GM21526 (cell line): ENCODE measurements around the gene ARHGAP23.
"Not testable (repeated sequence)": the region's sequence is repeated elsewhere in the genome, so short reads cannot be mapped to it uniquely, and the experiment has no call there.

ENCODE experiments used
- ATAC-seq: cut with Tn5 transposase; IDR thresholded peaks from one replicate; pipeline ENCODE4 v1.9.1; 2021; ENCODE audit warnings: moderate library complexity; ENCODE audit not compliant: unreplicated experiment, low FRiP score

ARHGAP23 gene

GRCh38 chr17:38420518-38420917, 7.7 kb upstream of the ARHGAP23 start:
- no peak for ATAC-seq

- ATAC-seq = no peak
These were observed 7.0 kb upstream of the ARHGAP23 start for GRCh38 chr17:38421171-38421841.

GRCh38 chr17:38421871-38422827, 6.1 kb upstream of the ARHGAP23 start:
- no peak for ATAC-seq

GRCh38 chr17:38424297-38424972, 3.8 kb upstream of the ARHGAP23 start:
- no peak for ATAC-seq

GRCh38 chr17:38425031-38425430, 3.2 kb upstream of the ARHGAP23 start:
- ATAC-seq = no peak

- no peak for ATAC-seq
These were observed 2.5 kb upstream of the ARHGAP23 start for GRCh38 chr17:38425744-38426143.

GRCh38 chr17:38426441-38426840, 1.8 kb upstream of the ARHGAP23 start:
- no peak for ATAC-seq

GRCh38 chr17:38427160-38427949, 909 bp upstream of the ARHGAP23 start:
- ATAC-seq = no peak

- ATAC-seq = no peak
These were observed 543 bp downstream of the ARHGAP23 start for GRCh38 chr17:38428643-38429371.

- ATAC-seq = no peak
These were observed 1.3 kb downstream of the ARHGAP23 start for GRCh38 chr17:38429476-38430100.

- ATAC-seq = no peak
These were observed 2.1 kb downstream of the ARHGAP23 start for GRCh38 chr17:38430316-38430715.

GRCh38 chr17:38430822-38431221, 2.6 kb downstream of the ARHGAP23 start:
- no peak for ATAC-seq

GRCh38 chr17:38431346-38432145, 3.3 kb downstream of the ARHGAP23 start:
- ATAC-seq = no peak

- no peak for ATAC-seq
These were observed 6.0 kb downstream of the ARHGAP23 start for GRCh38 chr17:38434178-38434665.

- ATAC-seq = no peak
These were observed 7.5 kb downstream of the ARHGAP23 start for GRCh38 chr17:38435795-38436194.

GRCh38 chr17:38436386-38436785, 8.1 kb downstream of the ARHGAP23 start:
- no peak for ATAC-seq

- not testable (repeated sequence) for ATAC-seq
These were observed 9.0 kb downstream of the ARHGAP23 start for GRCh38 chr17:38437313-38437712.

GRCh38 chr17:38439436-38439835, 11.2 kb downstream of the ARHGAP23 start:
- no peak for ATAC-seq
